SK-N-SH treated with all-trans-retinoic acid at 6 μM for 48 hours (cell line): Measurements from ENCODE around the gene MTRF1.

Source experiments
- ATAC-seq: fragments of 200-7000 bp; cut with Tn5 transposase; 3 replicates; pipeline ENCODE4 v1.9.1; 2020; ENCODE audit warnings: mild to moderate bottlenecking, moderate library complexity
- CREB5 ChIP-seq: fragments of 250-450 bp; sonication (Bioruptor Pico); IDR thresholded peaks from 2 replicates; pipeline ENCODE4 v1.5.1; 2020; ENCODE audit warnings: low read depth, mild to moderate bottlenecking, moderate library complexity
- CSRNP3 ChIP-seq: fragments of 250-450 bp; sonication (Bioruptor Pico); IDR thresholded peaks from 2 replicates; pipeline ENCODE4 v1.5.1; 2021; ENCODE audit warnings: mild to moderate bottlenecking, moderate library complexity
- ESRRG ChIP-seq: fragments of 250-450 bp; sonication (Bioruptor Pico); IDR thresholded peaks from 2 replicates; pipeline ENCODE4 v1.6.1; 2021; ENCODE audit warnings: mild to moderate bottlenecking
- GLIS3 ChIP-seq: fragments of 250-450 bp; sonication (Bioruptor Pico); IDR thresholded peaks from 2 replicates; pipeline ENCODE4 v1.5.0; 2020; ENCODE audit warnings: mild to moderate bottlenecking, moderate library complexity
- ISL1 ChIP-seq: fragments of 250-450 bp; sonication (Bioruptor Pico); IDR thresholded peaks from 2 replicates; pipeline ENCODE4 v2.1.2; 2022; ENCODE audit warnings: mild to moderate bottlenecking, moderate library complexity
- PATZ1 ChIP-seq: fragments of 250-450 bp; sonication (Bioruptor Pico); IDR thresholded peaks from 2 replicates; pipeline ENCODE4 v1.8.0; 2020; ENCODE audit warnings: mild to moderate bottlenecking, moderate library complexity, borderline replicate concordance
- POU6F1 ChIP-seq: fragments of 250-450 bp; sonication (Bioruptor Pico); IDR thresholded peaks from 2 replicates; pipeline ENCODE4 v1.8.0; 2021; ENCODE audit warnings: low read depth, mild to moderate bottlenecking, moderate library complexity, borderline replicate concordance
- PPARA ChIP-seq: fragments of 250-450 bp; sonication (Bioruptor Pico); IDR thresholded peaks from 2 replicates; pipeline ENCODE4 v1.5.0; 2020; ENCODE audit warnings: mild to moderate bottlenecking, borderline replicate concordance
- RARB ChIP-seq: fragments of 250-450 bp; sonication (Bioruptor Pico); IDR thresholded peaks from 2 replicates; pipeline ENCODE4 v1.8.0; 2021; ENCODE audit warnings: mild to moderate bottlenecking, moderate library complexity
- SNAI2 ChIP-seq: fragments of 250-450 bp; sonication (Bioruptor Pico); IDR thresholded peaks from 2 replicates; pipeline ENCODE4 v1.5.0; 2020; ENCODE audit warnings: mild to moderate bottlenecking, moderate library complexity
- TCF4 ChIP-seq: fragments of 250-450 bp; sonication (Bioruptor Pico); IDR thresholded peaks from 2 replicates; pipeline ENCODE4 v1.8.0; 2021; ENCODE audit warnings: mild to moderate bottlenecking, moderate library complexity, borderline replicate concordance
- TOX ChIP-seq: fragments of 250-450 bp; sonication (Bioruptor Pico); IDR thresholded peaks from 2 replicates; pipeline ENCODE4 v1.8.0; 2021; ENCODE audit warnings: mild to moderate bottlenecking, moderate library complexity, borderline replicate concordance
- TSHZ2 ChIP-seq: fragments of 250-450 bp; sonication (Bioruptor Pico); IDR thresholded peaks from 2 replicates; pipeline ENCODE4 v1.5.0; 2020; ENCODE audit warnings: mild to moderate bottlenecking, moderate library complexity
- ZFP3 ChIP-seq: fragments of 250-450 bp; sonication (Bioruptor Pico); IDR thresholded peaks from 2 replicates; pipeline ENCODE4 v1.5.0; 2020; ENCODE audit warnings: mild to moderate bottlenecking, moderate library complexity
- ZFP30 ChIP-seq: fragments of 450-650 bp; formaldehyde crosslinking; IDR thresholded peaks from 2 replicates; pipeline ENCODE4 v1.5.0; 2022; ENCODE audit warnings: mild to moderate bottlenecking, moderate library complexity
- ZNF565 ChIP-seq: fragments of 450-650 bp; formaldehyde crosslinking; conservative IDR thresholded peaks from 2 replicates; pipeline ENCODE4 v1.5.0; 2020; ENCODE audit warnings: low read depth, mild to moderate bottlenecking, moderate library complexity
- ZNF70 ChIP-seq: fragments of 450-650 bp; formaldehyde crosslinking; IDR thresholded peaks from 2 replicates; pipeline ENCODE4 v1.5.0; 2020; ENCODE audit warnings: mild to moderate bottlenecking, moderate library complexity
- ZNF8 ChIP-seq: fragments of 450-650 bp; formaldehyde crosslinking; IDR thresholded peaks from 2 replicates; pipeline ENCODE4 v1.5.0; 2020; ENCODE audit warnings: mild to moderate bottlenecking, moderate library complexity

Gene MTRF1

GRCh38 chr13:41199079-41199478 is 64.3 kb downstream of the MTRF1 start:
- ATAC-seq, result no peak
- TF ChIP-seq POU6F1 (CRISPR knock-in tag) (no peak), ZNF8 (CRISPR knock-in tag) (no peak), TCF4 (CRISPR knock-in tag) (no peak), CREB5 (CRISPR knock-in tag) (no peak), ISL1 (CRISPR knock-in tag) (no peak), ZNF565 (no peak), RARB (CRISPR knock-in tag) (no peak), PATZ1 (CRISPR knock-in tag) (no peak), ESRRG (CRISPR knock-in tag) (no peak), TOX (CRISPR knock-in tag) (no peak), GLIS3 (CRISPR knock-in tag) (no peak), TSHZ2 (CRISPR knock-in tag) (no peak), CSRNP3 (CRISPR knock-in tag) (no peak), PPARA (CRISPR knock-in tag) (no peak), SNAI2 (CRISPR knock-in tag) (no peak), ZFP30 (CRISPR knock-in tag) (no peak)

- TF ChIP-seq ZNF565 (no peak), PATZ1 (CRISPR knock-in tag) (no peak), POU6F1 (CRISPR knock-in tag) (no peak), TOX (CRISPR knock-in tag) (no peak), ZFP3 (no peak), ZNF70 (CRISPR knock-in tag) (no peak)
- ATAC-seq, result no peak
Observed at GRCh38 chr13:41196620-41197019, 66.8 kb downstream of the MTRF1 start.
